ENCODE measurements around the gene MAP4K4. TPM values are rescaled to one million over a fixed set of nuclear protein-coding genes. Genes with fewer than 3 reads are reported as not detected.

Gene MAP4K4
- total RNA-seq, 4 donors from 2014 or later = 33.8 to 47.3 (median 35.7) TPM

GRCh38 chr2:101787097-101787496, 89.6 kb downstream of the MAP4K4 start:
- no peak for DNase-seq
- intact Hi-C loops (cut with DNase I) = no loop called here
- no peaks in the 10 kb centered on the region for H3K36me3 ChIP-seq
- WGBS, 2 donors = 86 to 93% methylated on average over 3 of the region's 3 CpGs
- H3K4me3 ChIP-seq (replicated peaks in 1 of 3) = no peak overlapping the region
- no peaks in the 10 kb centered on the region for H3K9me3 ChIP-seq
- no peaks in the 10 kb centered on the region for H3K27me3 ChIP-seq
- no peak overlapping the region for H3K27ac ChIP-seq
- no peaks in the 10 kb centered on the region for H3K4me1 ChIP-seq
- no peak for TF ChIP-seq CTCF (IDR thresholded peaks at IDR 0.05)
- no peak for TF ChIP-seq POLR2A (IDR thresholded peaks at IDR 0.05)

- intact Hi-C loops (cut with DNase I) = no loop called here
- H3K36me3 ChIP-seq = no peaks in the 10 kb centered on the region
- no peak for DNase-seq
- no peak overlapping the region for H3K27ac ChIP-seq
- no peaks in the 10 kb centered on the region for H3K4me1 ChIP-seq
- TF ChIP-seq POLR2A (IDR thresholded peaks at IDR 0.05) = no peak
- no peak for TF ChIP-seq CTCF (IDR thresholded peaks at IDR 0.05)
- no peaks in the 10 kb centered on the region for H3K9me3 ChIP-seq
- 82 to 91% methylated on average over 1 of the region's 1 CpG for WGBS, 2 donors
- H3K4me3 ChIP-seq (replicated peaks in 1 of 3) = no peak overlapping the region
- no peaks in the 10 kb centered on the region for H3K27me3 ChIP-seq
These were observed 91.1 kb downstream of the MAP4K4 start for GRCh38 chr2:101788565-101788964.

- Histone ChIP-seq H3K4me3 (replicated peaks in 1 of 3) (no peak overlapping the region), H3K36me3 (no peaks in the 10 kb centered on the region), H3K9me3 (no peaks in the 10 kb centered on the region), H3K4me1 (peaks cover 0 to 4% of the 10 kb centered on the region in 2 donors), H3K27ac (no peak overlapping the region), H3K27me3 (no peaks in the 10 kb centered on the region)
- TF ChIP-seq POLR2A (IDR thresholded peaks at IDR 0.05) (no peak), CTCF (IDR thresholded peaks at IDR 0.05) (no peak)
- DNase-seq = no peak
- WGBS, 2 donors = 87 to 90% methylated on average over 4 of the region's 4 CpGs
- intact Hi-C loops (cut with DNase I) = no loop called here
These were observed 91.8 kb downstream of the MAP4K4 start for GRCh38 chr2:101788995-101789970.

GRCh38 chr2:101790416-101790815, 92.9 kb downstream of the MAP4K4 start:
- Histone ChIP-seq H3K36me3 (no peaks in the 10 kb centered on the region), H3K27ac (no peak overlapping the region), H3K4me3 (replicated peaks in 1 of 3) (no peak overlapping the region), H3K27me3 (no peaks in the 10 kb centered on the region), H3K4me1 (peaks cover 1 to 6% of the 10 kb centered on the region in 2 donors), H3K9me3 (no peaks in the 10 kb centered on the region)
- WGBS, 2 donors = 79 to 87% methylated on average over 5 of the region's 5 CpGs
- no peak for DNase-seq
- intact Hi-C loops (cut with DNase I) = no loop called here
- no peak for TF ChIP-seq POLR2A (IDR thresholded peaks at IDR 0.05)
- TF ChIP-seq CTCF (IDR thresholded peaks at IDR 0.05) = no peak

- H3K4me1 ChIP-seq = peaks cover 4 to 6% of the 10 kb centered on the region in 2 donors
These were observed 93.3 kb downstream of the MAP4K4 start for GRCh38 chr2:101790857-101791256.

More at GRCh38 chr2:101790857-101791256, 93.3 kb downstream of the MAP4K4 start:
- H3K36me3 ChIP-seq = no peaks in the 10 kb centered on the region
- no peak for DNase-seq
- H3K4me3 ChIP-seq (replicated peaks in 1 of 3) = no peak overlapping the region
- WGBS, 2 donors = 69 to 78% methylated on average over 4 of the region's 4 CpGs
- H3K27ac ChIP-seq = no peak overlapping the region
- TF ChIP-seq CTCF (IDR thresholded peaks at IDR 0.05) = no peak
- TF ChIP-seq POLR2A (IDR thresholded peaks at IDR 0.05) = no peak
- H3K27me3 ChIP-seq = no peaks in the 10 kb centered on the region
- H3K9me3 ChIP-seq = no peaks in the 10 kb centered on the region
- intact Hi-C loops (cut with DNase I) = no loop called here

Measured in thyroid gland (tissue), 4 donors.